Measurements from ENCODE around the gene ALCAM.
"Not testable (repeated sequence)": the region's sequence is repeated elsewhere in the genome, so short reads cannot be mapped to it uniquely, and the experiment has no call there.

The ALCAM gene

DNA sequence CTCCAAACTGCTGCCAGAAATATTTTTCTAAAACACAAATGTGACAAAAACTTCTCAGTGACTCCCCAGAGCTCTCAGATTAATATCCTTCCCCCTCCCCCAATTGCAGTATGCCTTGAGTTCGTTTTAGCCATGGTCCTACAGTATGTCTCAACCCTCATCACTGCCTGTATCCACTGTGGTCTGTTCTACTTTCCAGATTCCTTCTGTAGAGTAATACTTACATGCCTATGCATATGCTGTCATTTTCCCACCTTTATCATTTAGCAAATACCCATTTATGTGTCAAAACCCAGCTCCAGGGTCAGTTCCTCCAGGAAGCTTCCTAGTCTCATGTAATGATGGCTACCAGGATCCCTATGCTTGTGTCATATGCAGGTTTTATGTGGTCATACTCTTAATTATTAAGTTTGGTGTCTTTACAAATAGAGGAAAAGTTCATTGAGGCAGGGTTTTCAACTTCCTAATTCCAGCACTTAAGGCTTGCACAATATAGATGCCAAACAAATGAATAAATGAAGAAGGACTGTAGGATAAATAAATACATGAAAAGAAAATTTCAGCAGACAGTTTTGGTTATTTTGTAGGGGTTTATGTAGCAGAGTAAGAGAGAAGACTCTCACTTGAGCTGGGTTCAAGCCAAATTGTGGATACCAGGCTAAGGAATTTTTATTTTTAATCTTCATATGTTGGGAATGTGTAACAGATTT lies 170.8 kb downstream of the ALCAM start:
- FAIRE-seq = no peak

DNA sequence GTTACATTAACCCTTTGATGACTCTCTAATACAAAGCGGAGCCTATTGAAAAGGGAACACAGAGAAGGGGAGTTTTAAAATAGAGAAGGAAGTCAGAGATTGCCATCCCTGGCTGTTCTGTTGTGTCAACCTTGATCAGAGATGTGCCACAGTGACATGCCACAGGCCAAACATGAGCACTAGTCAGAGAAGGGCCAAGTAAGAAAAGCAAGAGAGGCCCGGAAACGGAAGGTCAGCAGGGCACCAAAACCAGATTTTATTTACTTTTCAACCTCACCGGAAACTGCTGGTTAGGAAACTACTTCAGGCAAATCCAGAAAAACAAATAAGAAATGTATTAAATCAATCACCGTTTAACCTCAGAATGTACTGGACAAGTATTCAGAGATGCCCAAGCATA lies 171.8 kb downstream of the ALCAM start:
- no peak for FAIRE-seq

DNA sequence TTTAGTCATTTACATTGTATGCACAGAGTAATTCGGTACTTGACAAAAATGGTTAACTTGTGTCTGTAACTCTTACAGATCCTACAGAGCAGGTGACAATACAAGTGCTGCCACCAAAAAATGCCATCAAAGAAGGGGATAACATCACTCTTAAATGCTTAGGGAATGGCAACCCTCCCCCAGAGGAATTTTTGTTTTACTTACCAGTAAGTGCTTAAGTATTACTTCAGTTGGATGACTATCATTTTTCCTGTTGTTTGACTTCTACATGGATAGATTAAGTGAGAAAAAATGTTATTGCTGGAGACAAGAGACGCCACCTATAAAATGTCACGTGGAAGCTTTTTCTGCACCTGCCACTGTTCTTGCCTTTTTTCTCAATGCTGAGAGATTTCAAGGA lies 173.2 kb downstream of the ALCAM start:
- FAIRE-seq = no peak

DNA sequence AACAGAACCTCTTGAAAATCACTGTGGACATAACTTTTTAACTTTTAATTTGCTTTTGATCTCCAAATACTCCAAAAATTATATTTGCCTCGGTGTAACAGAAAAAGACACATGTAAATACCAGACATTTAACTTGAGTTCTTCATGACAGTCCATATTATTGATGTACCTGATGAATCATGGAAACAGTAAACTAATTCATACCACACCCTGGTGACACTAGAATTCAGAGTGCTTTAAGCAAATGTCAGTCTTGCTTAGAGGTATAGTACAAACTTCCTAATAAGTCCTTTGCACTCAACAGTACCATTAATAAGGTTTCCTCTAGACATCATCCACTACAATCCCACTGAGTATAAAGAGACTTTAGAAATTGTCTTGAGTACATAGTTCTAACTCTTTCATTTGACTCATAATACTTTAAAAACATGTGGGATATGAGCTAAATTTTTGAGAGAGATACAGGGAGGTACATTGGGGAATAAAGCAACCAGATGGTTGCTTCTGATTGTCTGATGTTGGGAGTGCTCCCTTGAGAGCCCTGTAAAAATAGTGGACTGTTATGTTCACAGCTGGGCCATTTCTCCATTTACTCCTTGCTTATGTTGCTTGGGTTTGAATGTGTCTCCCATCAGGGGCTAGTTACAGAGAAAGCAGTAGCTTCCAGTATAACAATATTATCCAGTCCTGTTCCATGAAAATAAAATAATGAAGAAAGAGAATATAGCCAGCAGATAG lies 175.7 kb downstream of the ALCAM start:
- no peak for FAIRE-seq

DNA sequence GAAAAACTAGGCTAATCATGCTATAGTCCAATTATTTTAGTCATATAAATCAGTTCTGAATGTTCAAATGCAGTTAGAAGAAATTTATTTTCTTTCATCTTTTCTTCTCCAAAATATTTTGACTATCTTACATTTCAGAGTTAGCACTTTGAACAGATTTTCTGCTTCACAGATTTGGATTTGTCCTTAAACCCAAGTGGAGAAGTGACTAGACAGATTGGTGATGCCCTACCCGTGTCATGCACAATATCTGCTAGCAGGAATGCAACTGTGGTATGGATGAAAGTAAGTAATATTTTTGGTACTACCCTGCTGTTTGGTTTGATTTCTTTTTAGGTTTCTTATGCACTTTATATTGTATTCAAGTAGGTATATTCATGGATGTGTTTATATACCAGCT lies 178.3 kb downstream of the ALCAM start:
- FAIRE-seq = no peak

DNA sequence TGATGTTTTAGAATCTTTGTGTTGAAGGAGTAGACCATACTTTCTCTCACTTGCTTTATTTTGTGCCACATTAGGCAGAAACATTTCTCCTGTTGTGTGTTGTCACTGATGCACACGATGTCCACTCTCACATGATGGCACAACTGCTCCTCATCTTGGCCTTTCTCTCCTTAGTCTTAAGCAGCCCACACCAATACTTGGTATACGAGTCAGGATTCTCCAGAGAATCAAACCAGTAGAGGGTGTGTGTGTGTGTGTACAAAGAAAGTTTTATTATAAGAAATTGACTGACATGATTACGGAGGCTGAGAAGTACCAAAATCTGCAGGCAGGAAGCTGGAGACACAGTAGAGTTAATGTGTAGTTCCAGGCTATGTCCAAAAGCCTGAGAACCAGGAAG lies 187.1 kb downstream of the ALCAM start:
- no peak for FAIRE-seq

DNA sequence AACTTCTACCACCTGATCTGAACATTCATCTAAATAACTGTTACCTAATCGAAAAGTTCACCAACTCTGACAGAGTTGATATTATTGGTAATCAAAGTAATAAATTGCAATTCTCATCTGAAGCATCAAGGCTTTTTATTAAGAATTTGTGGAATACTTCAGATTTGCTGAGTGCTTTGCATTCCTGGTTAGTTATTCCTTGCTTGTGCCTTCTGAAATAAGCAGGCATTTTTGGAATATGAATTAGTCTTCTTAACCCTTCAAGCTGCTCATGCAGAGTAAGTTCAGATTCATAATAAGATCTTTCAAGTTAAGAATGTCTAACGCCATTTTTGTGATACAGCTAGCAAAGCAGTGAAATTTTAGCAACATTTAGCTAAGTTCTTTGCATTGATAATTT lies 188.5 kb downstream of the ALCAM start:
- no peak for FAIRE-seq

DNA sequence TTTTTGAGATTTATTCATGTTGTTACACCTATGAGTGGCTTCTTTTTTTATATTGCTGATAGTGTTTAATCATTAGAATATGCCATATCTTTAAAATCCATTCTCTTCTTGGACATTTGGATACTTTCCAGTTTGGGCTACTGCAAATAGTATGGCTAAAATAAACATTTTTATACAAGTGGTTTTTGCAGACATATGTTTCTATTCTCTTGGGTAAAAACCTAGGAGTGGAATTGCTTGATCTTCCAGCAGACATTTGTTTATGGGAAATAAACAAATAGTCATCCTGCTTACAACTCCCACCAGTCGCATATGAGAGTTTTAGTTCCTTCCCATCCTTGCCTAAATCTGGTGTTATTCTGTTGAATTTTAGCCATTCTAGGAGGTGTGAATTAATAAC lies 193.1 kb downstream of the ALCAM start:
- FAIRE-seq = no peak

DNA sequence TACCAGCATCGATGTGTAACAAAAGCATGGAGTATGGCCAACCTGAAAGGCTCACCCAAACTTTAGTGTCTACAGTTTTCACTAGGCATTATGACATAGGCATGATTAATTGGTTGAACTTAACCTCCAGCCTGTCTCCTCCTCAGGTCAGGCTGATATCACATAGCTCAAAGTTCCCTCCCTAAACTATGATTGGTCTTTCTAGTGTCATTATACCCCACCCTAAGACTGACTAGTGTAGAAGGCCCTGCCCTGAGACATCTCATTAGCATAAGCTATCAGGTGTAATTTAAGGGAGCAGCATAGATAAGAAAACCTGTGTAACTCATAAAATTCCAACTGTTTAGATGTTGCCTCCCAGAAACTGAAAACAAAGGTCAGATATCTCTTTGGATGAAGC lies 195.2 kb downstream of the ALCAM start:
- FAIRE-seq = no peak

DNA sequence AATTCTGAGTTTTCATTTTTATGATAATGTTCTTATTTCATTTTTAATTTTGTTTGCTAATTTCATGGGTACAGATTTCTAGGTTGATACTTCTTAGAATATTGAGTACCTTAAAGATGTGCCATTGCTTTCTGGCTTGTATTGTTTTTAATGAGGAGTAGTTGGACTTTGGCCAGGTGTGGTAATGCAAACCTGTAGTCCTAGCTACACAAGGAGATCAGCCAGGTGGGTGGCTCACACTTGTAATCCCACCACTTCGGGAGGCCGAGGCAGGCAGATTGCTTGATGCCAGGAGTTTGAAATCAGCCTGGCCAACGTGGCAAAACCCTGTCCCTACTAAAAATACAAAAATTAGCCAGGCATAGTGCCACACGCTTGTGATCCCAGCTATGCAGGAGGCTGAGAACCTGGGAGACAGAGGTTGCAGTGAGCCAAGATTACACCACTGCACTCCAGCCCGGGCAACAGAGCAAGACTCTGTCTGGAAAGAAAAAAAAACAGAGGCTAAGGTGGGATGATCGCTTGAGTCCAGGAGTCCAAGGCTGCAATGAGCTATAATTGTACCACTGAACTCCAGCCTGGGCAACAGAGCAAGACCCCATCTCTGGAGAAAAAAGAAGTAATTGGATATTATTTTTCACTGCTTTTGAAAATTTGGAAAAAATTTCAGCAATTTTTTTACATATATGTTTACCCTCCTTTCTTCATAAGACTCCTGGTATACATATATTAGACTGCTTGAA lies 198.0 kb downstream of the ALCAM start:
- FAIRE-seq = no peak

DNA sequence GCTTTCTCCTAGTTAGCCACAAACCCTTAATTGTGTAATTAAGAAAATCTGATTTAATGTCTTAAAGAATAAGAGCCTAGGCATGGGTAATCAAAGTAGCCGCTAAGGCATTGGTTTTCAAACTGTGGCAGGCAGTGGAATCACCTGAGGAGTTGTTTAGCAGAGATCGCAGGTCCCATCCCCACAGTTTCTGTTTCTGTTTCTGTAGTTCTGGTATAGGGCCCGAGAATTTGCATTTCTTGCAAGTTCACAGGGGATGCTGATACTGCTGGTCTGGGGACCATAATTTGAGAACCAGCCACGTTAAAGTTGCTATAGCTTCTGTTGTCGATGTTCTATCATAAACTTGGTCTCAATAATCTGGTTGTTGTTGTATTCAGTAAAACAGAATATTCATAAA lies 204.3 kb downstream of the ALCAM start:
- FAIRE-seq = no peak

DNA sequence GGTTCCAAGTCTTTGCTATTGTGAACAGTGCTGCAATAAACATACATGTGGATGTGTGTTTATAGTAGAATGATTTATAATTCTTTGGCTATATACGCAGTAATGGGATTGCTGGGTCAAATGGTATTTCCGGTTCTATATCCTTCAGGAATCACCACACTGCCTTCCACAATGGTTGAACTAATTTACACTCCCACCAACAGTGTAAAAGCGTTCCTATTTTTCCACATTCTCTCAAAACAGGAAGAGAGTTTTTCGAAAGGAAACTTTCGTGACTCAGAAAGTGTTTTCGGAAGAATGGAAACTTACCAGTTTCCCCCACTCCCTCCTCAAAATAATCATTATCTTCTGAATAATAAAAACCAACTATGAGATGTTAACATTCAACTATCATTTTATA lies 205.8 kb downstream of the ALCAM start:
- no peak for FAIRE-seq

DNA sequence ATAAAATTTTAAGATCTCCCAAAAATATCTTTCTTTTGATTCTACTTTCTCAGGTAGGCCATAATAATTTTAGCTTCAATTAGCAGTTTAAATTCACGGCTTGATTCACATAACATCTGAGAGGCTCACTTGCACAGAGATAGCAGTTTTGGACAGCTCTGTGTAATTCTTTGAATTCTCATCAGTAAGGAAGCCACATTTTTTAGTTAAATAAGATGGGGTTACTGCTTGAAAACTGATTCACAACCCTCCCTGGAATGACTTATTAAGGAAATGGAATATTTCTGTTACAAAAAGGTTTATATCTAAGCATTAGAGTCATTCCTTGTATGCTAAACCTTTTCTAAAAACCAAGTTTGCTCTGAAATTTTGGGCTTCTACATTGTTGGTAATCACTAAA lies 212.7 kb downstream of the ALCAM start:
- FAIRE-seq = no peak

DNA sequence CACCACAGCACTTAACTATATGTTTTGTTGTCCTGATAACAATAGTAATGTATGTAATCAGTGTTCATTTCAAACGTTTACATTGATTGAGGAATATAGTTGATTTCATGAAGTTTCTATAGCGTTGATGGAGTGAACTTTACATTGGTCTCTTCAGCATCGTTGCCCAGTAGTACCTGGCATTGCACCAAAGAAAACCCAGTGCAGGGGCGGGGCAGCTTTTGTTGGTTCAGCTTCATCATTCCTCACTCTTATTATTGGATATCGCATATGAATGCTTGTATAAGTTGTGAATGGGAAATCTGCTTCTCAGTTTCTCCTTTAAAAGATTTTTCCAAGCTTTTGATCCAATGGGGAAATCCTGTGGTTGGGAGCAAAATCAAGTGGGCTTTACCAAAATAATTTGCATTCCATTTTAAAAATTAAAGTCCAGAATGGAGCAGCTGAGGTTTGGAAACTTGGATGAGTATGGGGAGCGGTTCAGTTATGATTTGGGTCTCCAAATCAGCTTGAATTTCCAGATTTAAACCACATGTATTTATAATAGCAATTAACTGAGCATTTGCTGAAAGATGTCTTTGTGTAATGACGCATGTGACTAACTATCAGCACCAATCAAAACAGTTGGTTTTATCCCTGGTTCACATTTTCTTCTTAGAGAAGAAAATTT lies 213.7 kb downstream of the ALCAM start:
- FAIRE-seq = no peak

DNA sequence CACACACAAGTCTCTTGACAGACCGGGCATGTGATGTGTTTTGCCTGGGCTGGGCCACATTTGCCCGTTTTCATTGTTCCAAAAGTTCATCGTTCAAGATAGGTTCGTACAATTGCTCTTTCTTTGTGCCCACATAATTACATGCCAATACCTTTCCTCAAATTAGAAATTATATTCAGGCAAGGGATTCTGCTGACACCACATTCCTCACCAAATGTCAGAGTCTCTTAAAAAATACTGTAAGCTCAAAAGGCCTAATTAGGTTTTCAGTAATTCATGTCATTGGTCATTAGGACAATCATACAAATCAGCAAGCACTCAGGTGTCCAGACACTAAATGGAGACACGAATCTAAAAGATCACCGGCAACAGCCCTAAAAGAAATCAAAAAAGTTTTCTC lies 215.3 kb downstream of the ALCAM start:
- no peak for FAIRE-seq

DNA sequence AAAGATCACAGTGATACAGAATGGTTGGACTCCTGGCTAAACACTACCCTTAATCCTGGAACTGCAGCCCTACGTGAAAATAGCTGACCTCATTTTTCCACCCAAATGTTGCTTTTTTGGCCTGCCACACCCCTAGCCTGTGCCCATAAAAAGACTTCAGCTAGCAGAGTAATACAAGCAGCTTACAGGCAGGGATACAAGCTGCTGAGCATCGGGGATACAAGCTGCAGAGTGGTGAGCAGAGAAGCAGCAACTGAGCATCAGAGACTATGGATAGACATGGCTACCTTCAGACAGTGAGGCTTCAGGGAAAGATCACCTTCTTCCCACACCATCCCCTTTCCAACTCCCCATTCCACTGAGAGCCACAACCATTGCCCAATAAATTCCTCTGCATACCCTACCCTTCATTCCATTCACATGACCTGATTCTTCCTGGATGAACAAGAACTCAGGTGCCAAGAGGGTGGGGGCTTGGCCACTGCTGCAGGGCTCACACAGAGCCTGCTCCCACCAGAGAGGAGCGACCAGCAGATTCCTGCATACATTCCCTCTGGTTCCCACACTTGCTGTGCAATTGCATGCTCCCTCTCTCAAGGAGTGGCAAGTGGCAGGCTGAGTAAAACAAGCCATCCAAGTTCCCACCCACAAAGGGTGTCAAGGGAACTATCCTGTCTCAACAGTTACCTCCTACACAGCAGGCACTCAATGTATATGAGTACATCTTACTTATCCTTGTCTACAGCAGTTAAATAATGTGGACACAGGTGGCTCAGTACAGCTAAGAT lies 217.5 kb downstream of the ALCAM start:
- no peak for FAIRE-seq

DNA sequence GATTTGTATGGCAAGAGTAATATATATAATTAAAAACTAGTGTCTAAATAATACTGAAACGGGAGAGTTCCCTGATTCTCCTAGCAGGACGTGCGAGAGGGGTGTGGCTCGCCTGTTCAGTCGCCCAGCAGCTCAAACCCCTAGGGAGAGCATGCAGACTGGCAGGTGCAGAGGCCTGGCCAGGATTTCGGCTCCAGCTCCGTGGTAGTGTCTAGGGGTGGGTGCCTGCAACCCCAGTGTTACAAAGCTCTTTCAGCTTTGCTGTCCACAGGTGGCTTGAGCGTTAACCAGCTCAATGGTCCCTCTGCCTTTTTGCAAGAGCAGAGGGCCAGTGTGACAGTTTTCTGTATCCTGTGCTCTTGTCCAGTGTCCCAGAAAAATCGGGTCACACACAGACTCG lies 226.6 kb downstream of the ALCAM start:
- no peak for FAIRE-seq

DNA sequence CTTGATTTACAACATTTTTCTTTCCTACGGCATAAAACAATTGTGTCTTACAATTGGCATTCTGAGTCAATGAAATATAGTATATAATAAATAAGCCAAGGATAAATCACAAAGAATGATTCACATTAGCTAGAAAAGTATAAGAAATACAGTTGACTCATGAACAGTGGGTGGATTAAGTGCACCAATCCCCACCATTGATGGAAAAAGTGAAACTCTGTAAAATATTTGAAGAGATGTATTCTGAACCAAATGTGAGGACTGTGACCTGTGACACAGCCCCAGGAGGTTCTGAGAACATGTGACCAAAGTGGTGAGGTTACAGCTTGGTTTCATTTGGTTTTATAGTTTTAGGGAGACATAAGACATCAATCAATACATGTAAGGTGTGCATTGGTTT lies 227.5 kb downstream of the ALCAM start:
- no peak for FAIRE-seq

DNA sequence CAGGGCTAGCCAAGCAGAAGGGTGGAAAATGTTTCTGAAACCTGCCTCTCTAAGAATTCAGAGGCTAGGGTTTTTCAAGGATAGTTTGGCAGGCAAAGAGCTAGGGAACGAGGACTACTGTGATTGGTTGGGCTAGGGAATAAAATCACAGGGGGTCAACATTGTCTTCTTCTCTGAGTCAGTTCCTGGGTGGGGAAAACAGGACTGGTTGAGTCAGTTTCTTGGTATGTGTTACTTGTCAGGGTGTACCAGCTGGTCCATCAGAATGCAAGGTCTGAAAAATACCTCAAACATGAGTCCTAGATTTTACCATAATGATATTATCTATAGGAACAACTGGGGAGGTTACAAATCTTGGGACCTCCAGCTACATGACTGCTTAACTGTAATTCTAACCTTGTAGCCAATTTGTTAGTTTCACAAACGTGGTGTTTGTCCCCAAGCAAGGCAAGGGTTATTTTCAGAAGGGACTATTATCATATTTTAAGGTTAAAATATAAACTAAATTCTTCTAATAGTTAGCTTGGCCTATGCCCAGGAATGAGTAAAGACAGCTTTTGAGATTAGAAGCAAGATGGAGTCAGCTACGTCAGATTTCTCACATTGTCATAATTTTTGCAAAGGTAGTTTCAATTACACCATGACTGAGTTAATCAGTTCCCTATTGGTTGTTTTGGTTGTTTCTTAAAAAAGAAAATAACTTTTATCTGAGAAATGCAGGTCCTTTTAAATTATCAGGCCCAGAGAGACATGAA lies 231.5 kb downstream of the ALCAM start:
- FAIRE-seq = no peak

DNA sequence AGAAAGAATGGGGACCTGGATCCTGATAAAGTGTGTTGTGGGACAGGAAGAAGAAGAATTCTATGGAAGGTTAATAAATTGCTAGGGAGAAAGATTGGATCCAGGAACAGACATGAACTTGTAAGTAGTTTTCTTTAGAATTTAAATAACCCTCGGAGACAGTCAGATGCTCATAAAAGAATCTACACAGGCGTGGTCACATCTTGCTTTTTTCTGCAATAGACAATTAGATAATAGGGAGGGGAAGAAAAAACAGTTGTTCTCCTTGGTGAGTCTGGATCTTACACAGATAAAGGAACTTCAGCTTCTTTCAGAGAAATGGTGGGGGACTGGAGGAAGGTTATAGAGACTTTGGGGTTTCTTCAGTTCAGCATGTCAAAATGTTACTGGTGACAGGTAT lies 232.6 kb downstream of the ALCAM start:
- FAIRE-seq = no peak

DNA sequence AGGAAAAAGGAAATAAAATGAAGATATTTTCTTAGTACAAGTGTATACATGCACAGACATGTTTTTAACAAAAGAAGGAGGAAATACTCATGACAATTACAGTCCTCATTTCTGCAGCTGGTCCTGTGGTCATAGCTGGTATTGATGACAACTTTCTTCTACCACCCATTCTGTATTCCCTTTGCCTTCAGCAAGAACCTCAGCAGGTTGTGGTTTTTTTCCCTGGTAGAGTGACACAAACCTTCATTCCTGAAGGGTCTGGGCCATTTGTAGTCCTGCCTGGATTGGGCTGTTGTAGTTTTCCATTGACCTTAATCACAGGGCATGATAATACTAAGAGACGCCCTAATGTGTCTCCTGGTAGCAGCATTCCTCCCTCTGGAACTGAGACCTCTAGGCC lies 235.0 kb downstream of the ALCAM start:
- not testable (repeated sequence) for FAIRE-seq

DNA sequence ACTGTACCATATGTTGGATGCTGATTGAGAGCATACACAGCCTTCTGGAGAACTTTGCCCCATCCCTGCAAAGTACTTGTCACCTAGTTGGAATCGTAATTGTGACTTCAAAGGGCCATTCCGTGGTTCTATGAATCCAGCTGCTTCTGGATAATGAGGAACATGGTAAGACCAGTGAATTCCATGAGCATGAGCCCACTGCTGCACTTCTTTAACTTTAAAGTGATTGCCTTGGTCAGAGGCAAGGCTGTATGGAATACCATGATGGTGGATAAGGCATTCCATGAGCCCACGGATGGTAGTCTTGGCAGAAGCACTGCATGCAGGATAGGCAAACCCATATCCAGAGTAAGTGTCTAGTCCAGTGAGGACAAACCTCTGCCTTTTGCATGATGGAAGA lies 235.6 kb downstream of the ALCAM start:
- not testable (repeated sequence) for FAIRE-seq
